Measurements from ENCODE around the gene TRIM40.

DNA sequence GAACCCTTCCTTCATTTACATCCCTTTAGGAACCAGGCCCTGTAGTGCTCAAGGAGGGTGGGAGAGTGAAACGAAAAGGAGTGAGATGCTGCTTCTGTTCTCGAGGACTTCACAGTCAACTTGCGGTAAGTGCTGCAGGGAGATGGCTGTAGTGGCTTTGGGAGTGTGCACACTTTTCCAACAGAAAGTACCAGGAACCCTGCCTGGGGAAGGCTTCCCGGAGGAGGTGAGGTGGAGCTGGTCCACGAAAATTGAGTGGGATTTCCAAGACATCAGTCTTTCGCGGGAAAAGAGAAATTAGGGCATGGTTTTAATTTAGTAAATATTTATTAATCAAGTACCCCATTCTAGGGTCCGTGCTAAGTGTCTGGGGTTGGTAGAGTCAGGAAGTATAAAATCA is 35.8 kb upstream of the TRIM40 start:
- TF ChIP-seq RAD21 (IDR thresholded peaks at IDR 0.05; ENCODE audit: low read depth) (no peak), EP300 (IDR thresholded peaks at IDR 0.05; ENCODE audit: borderline replicate concordance) (no peak), TAF1 (IDR thresholded peaks at IDR 0.05; ENCODE audit: low read depth) (no peak), YY1 (IDR thresholded peaks at IDR 0.05; ENCODE audit: low read depth) (no peak), NFIC (IDR thresholded peaks at IDR 0.05) (no peak), CREB1 (IDR thresholded peaks at IDR 0.05; ENCODE audit: low read depth) (no peak), TEAD4 (IDR thresholded peaks at IDR 0.05) (no peak)
- TF ChIP-seq, protein P1, sequence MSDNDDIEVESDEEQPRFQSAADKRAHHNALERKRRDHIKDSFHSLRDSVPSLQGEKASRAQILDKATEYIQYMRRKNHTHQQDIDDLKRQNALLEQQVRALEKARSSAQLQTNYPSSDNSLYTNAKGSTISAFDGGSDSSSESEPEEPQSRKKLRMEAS (IDR thresholded peaks at IDR 0.05) = no peak
- TF ChIP-seq, protein P2, sequence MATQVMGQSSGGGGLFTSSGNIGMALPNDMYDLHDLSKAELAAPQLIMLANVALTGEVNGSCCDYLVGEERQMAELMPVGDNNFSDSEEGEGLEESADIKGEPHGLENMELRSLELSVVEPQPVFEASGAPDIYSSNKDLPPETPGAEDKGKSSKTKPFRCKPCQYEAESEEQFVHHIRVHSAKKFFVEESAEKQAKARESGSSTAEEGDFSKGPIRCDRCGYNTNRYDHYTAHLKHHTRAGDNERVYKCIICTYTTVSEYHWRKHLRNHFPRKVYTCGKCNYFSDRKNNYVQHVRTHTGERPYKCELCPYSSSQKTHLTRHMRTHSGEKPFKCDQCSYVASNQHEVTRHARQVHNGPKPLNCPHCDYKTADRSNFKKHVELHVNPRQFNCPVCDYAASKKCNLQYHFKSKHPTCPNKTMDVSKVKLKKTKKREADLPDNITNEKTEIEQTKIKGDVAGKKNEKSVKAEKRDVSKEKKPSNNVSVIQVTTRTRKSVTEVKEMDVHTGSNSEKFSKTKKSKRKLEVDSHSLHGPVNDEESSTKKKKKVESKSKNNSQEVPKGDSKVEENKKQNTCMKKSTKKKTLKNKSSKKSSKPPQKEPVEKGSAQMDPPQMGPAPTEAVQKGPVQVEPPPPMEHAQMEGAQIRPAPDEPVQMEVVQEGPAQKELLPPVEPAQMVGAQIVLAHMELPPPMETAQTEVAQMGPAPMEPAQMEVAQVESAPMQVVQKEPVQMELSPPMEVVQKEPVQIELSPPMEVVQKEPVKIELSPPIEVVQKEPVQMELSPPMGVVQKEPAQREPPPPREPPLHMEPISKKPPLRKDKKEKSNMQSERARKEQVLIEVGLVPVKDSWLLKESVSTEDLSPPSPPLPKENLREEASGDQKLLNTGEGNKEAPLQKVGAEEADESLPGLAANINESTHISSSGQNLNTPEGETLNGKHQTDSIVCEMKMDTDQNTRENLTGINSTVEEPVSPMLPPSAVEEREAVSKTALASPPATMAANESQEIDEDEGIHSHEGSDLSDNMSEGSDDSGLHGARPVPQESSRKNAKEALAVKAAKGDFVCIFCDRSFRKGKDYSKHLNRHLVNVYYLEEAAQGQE (IDR thresholded peaks at IDR 0.05; ENCODE audit: low read depth) = no peak
